GM23338 (cell line): ENCODE results near the gene PTCHD1. TPM values are rescaled to one million over a fixed set of nuclear protein-coding genes. Genes with fewer than 3 reads are reported as not detected.

Source experiments
- ATAC-seq: fragments of 200-7000 bp; cut with Tn5 transposase; 3 replicates; pipeline ENCODE4 v1.9.1; 2020
- DNase-seq: peaks from one replicate; pipeline ENCODE4 v3.0.0-alpha.2; 2015; ENCODE audit warnings: low spot score
- H2AFZ ChIP-seq: fragments of 200-600 bp; sonication (generic); 2 replicates; pipeline ENCODE4 v1.8.0; 2016; ENCODE audit warnings: antibody characterized with exemption, mild to moderate bottlenecking, moderate library complexity
- H3F3A ChIP-seq: fragments of 200-600 bp; sonication (generic); replicated peaks from 2 replicates; pipeline ENCODE4 v1.8.0; 2017; ENCODE audit warnings: antibody characterized with exemption, mixed run types, low read depth
- H3K27ac ChIP-seq: fragments of 200-600 bp; sonication (generic); 2 replicates; pipeline ENCODE4 v1.6.1; 2016; ENCODE audit warnings: low read depth
- H3K27me3 ChIP-seq: fragments of 200-600 bp; sonication (generic); 2 replicates; pipeline ENCODE4 v1.8.0; 2016; ENCODE audit warnings: mild to moderate bottlenecking, mixed run types, moderate library complexity; ENCODE audit not compliant: insufficient read depth
- H3K36me3 ChIP-seq: fragments of 200-600 bp; sonication (generic); 2 replicates; pipeline ENCODE4 v1.8.0; 2016; ENCODE audit warnings: mild to moderate bottlenecking; ENCODE audit not compliant: insufficient read depth
- H3K4me1 ChIP-seq: fragments of 200-600 bp; sonication (generic); 2 replicates; pipeline ENCODE4 v1.8.0; 2016; ENCODE audit warnings: mild to moderate bottlenecking, moderate library complexity; ENCODE audit not compliant: insufficient read depth
- H3K4me2 ChIP-seq: fragments of 200-600 bp; sonication (generic); 2 replicates; pipeline ENCODE4 v1.7.1; 2017; ENCODE audit warnings: mixed run types
- H3K4me3 ChIP-seq: fragments of 200-600 bp; sonication (generic); 2 replicates; pipeline ENCODE4 v1.6.1; 2016; ENCODE audit warnings: mixed run types
- H3K79me2 ChIP-seq: fragments of 200-600 bp; sonication (generic); replicated peaks from 2 replicates; pipeline ENCODE4 v1.8.0; 2017; ENCODE audit warnings: mild to moderate bottlenecking; ENCODE audit not compliant: insufficient read depth
- H3K9me2 ChIP-seq: fragments of 200-600 bp; sonication (generic); 2 replicates; pipeline ENCODE4 v1.8.0; 2017; ENCODE audit not compliant: insufficient read depth
- H4K20me1 ChIP-seq: fragments of 200-600 bp; sonication (generic); replicated peaks from 2 replicates; pipeline ENCODE4 v1.8.0; 2017; ENCODE audit warnings: mild to moderate bottlenecking; ENCODE audit not compliant: insufficient read depth
- H3K27ac Mint-ChIP-seq: 2 replicates; pipeline ENCODE4 v1.8.0; 2020; ENCODE audit warnings: inconsistent platforms, mild to moderate bottlenecking, moderate library complexity, mixed read lengths
- H3K27me3 Mint-ChIP-seq: 3 replicates; pipeline ENCODE4 v1.8.0; 2022; ENCODE audit warnings: low read depth, mild to moderate bottlenecking, moderate library complexity, mixed read lengths, inconsistent platforms; ENCODE audit not compliant: insufficient read depth, poor library complexity
- H3K36me3 Mint-ChIP-seq: 3 replicates; pipeline ENCODE4 v1.8.0; 2021; ENCODE audit warnings: low read depth, mild to moderate bottlenecking, inconsistent platforms, moderate library complexity, mixed read lengths
- H3K4me1 Mint-ChIP-seq: 3 replicates; pipeline ENCODE4 v1.8.0; 2020; ENCODE audit warnings: mild to moderate bottlenecking, inconsistent platforms, mixed read lengths
- H3K4me3 Mint-ChIP-seq: 3 replicates; pipeline ENCODE4 v1.8.0; 2021; ENCODE audit warnings: moderate library complexity, mild to moderate bottlenecking, inconsistent platforms, mixed read lengths
- H3K9me3 Mint-ChIP-seq: 3 replicates; pipeline ENCODE4 v1.8.0; 2020; ENCODE audit warnings: moderate library complexity, mild to moderate bottlenecking, inconsistent platforms, mixed read lengths
- EZH2 ChIP-seq: fragments of 200-600 bp; sonication (generic); IDR thresholded peaks from one replicate; pipeline ENCODE4 v1.8.0; 2017; ENCODE audit warnings: antibody characterized with exemption, mild to moderate bottlenecking, low read depth; ENCODE audit not compliant: unreplicated experiment
- EZH2phosphoT487 ChIP-seq: fragments of 200-600 bp; sonication (generic); IDR thresholded peaks from one replicate; pipeline ENCODE4 v1.8.1; 2018; ENCODE audit warnings: antibody characterized with exemption; ENCODE audit not compliant: unreplicated experiment
- JUNB ChIP-seq: IDR thresholded peaks from one replicate; pipeline ENCODE4 v1.6.1; 2016; ENCODE audit warnings: antibody characterized with exemption; ENCODE audit not compliant: unreplicated experiment
- NANOG ChIP-seq: IDR thresholded peaks from 2 replicates; pipeline ENCODE4 v1.6.1; 2016; ENCODE audit warnings: antibody characterized with exemption, borderline replicate concordance
- STAT1 ChIP-seq: IDR thresholded peaks from one replicate; pipeline ENCODE4 v1.6.1; 2016; ENCODE audit warnings: antibody characterized with exemption; ENCODE audit not compliant: unreplicated experiment
- ZNF114 ChIP-seq: fragments of 250-450 bp; sonication (Bioruptor Pico); IDR thresholded peaks from 2 replicates; pipeline ENCODE4 v1.5.0; 2020; ENCODE audit warnings: mild to moderate bottlenecking, moderate library complexity
- ZNF462 ChIP-seq: fragments of 250-450 bp; sonication (Bioruptor Pico); IDR thresholded peaks from 2 replicates; pipeline ENCODE4 v1.5.0; 2020; ENCODE audit warnings: mild to moderate bottlenecking, moderate library complexity
- polyA plus RNA-seq: library from polyadenylated mRNA; unstranded; fragments of >200 nt; fragmentation: Nextera tagmentation; extraction: Ambion mirVana; gene quantifications from 2 replicates; pipeline ENCODE4 v1.2.1, GENCODE V29; 2016
- total RNA-seq: library from RNA; depleted of rRNA; stranded (reverse); fragments of >200 nt; shearing (Covaris generic); gene quantifications from 2 replicates; pipeline ENCODE4 v1.2.3, GENCODE V29; 2014
- TF ChIP-seq, protein P1 (sequence below), 2 experiments: fragments of 200-600 bp in 1 of 2; sonication (generic) in 1 of 2; conservative IDR thresholded peaks; 2 replicates each; pipeline versions ENCODE4 v1.5.1 to v1.6.1; 2016 to 2017; ENCODE audit warnings: antibody characterized with exemption in 2 of 2, low read depth in 2 of 2, mild to moderate bottlenecking in 2 of 2, moderate library complexity in 1 of 2
- TF ChIP-seq, protein P2 (sequence below): IDR thresholded peaks from 2 replicates; pipeline ENCODE4 v1.6.1; 2016; ENCODE audit warnings: antibody characterized with exemption

PTCHD1 gene
- total and polyA plus RNA-seq, 2 experiments from 2014 or later, result 1.5 to 1.9 TPM

- Mint-ChIP-seq H3K4me3 (peak overlapping the region; percentile 34; the same call in 1 of the 3 replicates), H3K9me3 (peaks cover 5% of the 10 kb centered on the region; the same call in 2 of the 3 replicates), H3K27me3 (no peaks in the 10 kb centered on the region), H3K27ac (peak overlapping the region; percentile 52; the same call in 1 of the 2 replicates), H3K4me1 (peaks cover 9% of the 10 kb centered on the region), H3K36me3 (peaks cover 3% of the 10 kb centered on the region; the same call in 1 of the 3 replicates)
- Histone ChIP-seq H4K20me1 (no peaks in the 10 kb centered on the region), H3K4me3 (no peak overlapping the region), H2AFZ (no peak overlapping the region), H3K4me2 (peak overlapping the region; percentile 51; the same call in 1 of the 2 replicates), H3F3A (0 out of 2 replicates have a peak, but pooled peaks cover 3% of the 10 kb centered on the region), H3K79me2 (no peaks in the 10 kb centered on the region), H3K4me1 (peaks cover 6% of the 10 kb centered on the region), H3K36me3 (no peaks in the 10 kb centered on the region), H3K27ac (peak overlapping the region; percentile 93), H3K9me2 (no peaks in the 10 kb centered on the region), H3K27me3 (no peaks in the 10 kb centered on the region)
- TF ChIP-seq EZH2phosphoT487 (no peak), STAT1 (no peak), EZH2 (no peak), ZNF114 (CRISPR knock-in tag) (no peak), NANOG (peak; percentile 31; the same call in 1 of the 2 replicates), JUNB (no peak), ZNF462 (0 out of 2 replicates have a peak, but pooled peaks have one; percentile 39)
- TF ChIP-seq, protein P1, sequence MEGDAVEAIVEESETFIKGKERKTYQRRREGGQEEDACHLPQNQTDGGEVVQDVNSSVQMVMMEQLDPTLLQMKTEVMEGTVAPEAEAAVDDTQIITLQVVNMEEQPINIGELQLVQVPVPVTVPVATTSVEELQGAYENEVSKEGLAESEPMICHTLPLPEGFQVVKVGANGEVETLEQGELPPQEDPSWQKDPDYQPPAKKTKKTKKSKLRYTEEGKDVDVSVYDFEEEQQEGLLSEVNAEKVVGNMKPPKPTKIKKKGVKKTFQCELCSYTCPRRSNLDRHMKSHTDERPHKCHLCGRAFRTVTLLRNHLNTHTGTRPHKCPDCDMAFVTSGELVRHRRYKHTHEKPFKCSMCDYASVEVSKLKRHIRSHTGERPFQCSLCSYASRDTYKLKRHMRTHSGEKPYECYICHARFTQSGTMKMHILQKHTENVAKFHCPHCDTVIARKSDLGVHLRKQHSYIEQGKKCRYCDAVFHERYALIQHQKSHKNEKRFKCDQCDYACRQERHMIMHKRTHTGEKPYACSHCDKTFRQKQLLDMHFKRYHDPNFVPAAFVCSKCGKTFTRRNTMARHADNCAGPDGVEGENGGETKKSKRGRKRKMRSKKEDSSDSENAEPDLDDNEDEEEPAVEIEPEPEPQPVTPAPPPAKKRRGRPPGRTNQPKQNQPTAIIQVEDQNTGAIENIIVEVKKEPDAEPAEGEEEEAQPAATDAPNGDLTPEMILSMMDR (conservative IDR thresholded peaks at IDR 0.05; ENCODE audit: low read depth in 2 of 2), result no peak
- TF ChIP-seq, protein P2, sequence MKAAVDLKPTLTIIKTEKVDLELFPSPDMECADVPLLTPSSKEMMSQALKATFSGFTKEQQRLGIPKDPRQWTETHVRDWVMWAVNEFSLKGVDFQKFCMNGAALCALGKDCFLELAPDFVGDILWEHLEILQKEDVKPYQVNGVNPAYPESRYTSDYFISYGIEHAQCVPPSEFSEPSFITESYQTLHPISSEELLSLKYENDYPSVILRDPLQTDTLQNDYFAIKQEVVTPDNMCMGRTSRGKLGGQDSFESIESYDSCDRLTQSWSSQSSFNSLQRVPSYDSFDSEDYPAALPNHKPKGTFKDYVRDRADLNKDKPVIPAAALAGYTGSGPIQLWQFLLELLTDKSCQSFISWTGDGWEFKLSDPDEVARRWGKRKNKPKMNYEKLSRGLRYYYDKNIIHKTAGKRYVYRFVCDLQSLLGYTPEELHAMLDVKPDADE, result no peak
- DNase-seq (peak; percentile 54), ATAC-seq (peak; percentile 77)
Measured at GRCh38 chrX:23436875-23437274, 102.2 kb downstream of the PTCHD1 start.
